KMS-11 (cell line): ENCODE data around the gene UNC13A.

Experiments used
- H2AFZ ChIP-seq: fragments of 200-600 bp; sonication (generic); 2 replicates; pipeline ENCODE4 v1.6.1; 2016; ENCODE audit warnings: antibody characterized with exemption, mixed run types, low read depth
- H3K27ac ChIP-seq: fragments of 200-600 bp; sonication (generic); 2 replicates; pipeline ENCODE4 v1.6.1; 2016; ENCODE audit warnings: mild to moderate bottlenecking, mixed run types
- H3K27me3 ChIP-seq: fragments of 200-600 bp; sonication (generic); 2 replicates; pipeline ENCODE4 v1.6.1; 2017; ENCODE audit warnings: mild to moderate bottlenecking, low read depth, mixed run types, moderate library complexity; ENCODE audit not compliant: insufficient read depth
- H3K36me3 ChIP-seq: fragments of 200-600 bp; sonication (generic); 2 replicates; pipeline ENCODE4 v1.6.1; 2017; ENCODE audit warnings: mild to moderate bottlenecking, mixed run types; ENCODE audit not compliant: insufficient read depth
- H3K4me1 ChIP-seq: fragments of 200-600 bp; sonication (generic); 2 replicates; pipeline ENCODE4 v1.6.1; 2016; ENCODE audit warnings: mild to moderate bottlenecking, low read depth, mixed run types; ENCODE audit not compliant: poor library complexity, severe bottlenecking
- H3K4me2 ChIP-seq: fragments of 200-600 bp; sonication (generic); 2 replicates; pipeline ENCODE4 v1.7.0; 2016; ENCODE audit warnings: mild to moderate bottlenecking, mixed run types
- H3K4me3 ChIP-seq: fragments of 200-600 bp; sonication (generic); IDR thresholded peaks from 2 replicates; pipeline ENCODE4 v1.6.1; 2017; ENCODE audit warnings: low read depth, low read length, mixed read lengths; ENCODE audit not compliant: insufficient read depth
- H3K79me2 ChIP-seq: fragments of 200-600 bp; sonication (generic); 2 replicates; pipeline ENCODE4 v1.6.1; 2016; ENCODE audit warnings: low read depth, mixed run types; ENCODE audit not compliant: insufficient read depth
- H3K9ac ChIP-seq: fragments of 200-600 bp; sonication (generic); 2 replicates; pipeline ENCODE4 v1.6.1; 2016; ENCODE audit warnings: mild to moderate bottlenecking, mixed run types
- H4K20me1 ChIP-seq: fragments of 200-600 bp; sonication (generic); 2 replicates; pipeline ENCODE4 v1.6.1; 2016; ENCODE audit warnings: mild to moderate bottlenecking, mixed run types; ENCODE audit not compliant: insufficient read depth
- CTCF ChIP-seq: fragments of 200-600 bp; sonication (generic); conservative IDR thresholded peaks from 2 replicates; pipeline ENCODE4 v1.6.1; 2017; ENCODE audit warnings: low read depth, mild to moderate bottlenecking, antibody characterized with exemption, low read length, moderate library complexity, mixed read lengths

UNC13A gene

GRCh38 chr19:17721111-17721628 lies 33.0 kb upstream of the UNC13A start:
- no peak for TF ChIP-seq CTCF
- Histone ChIP-seq H2AFZ (no peak overlapping the region), H3K36me3 (no peaks in the 10 kb centered on the region), H3K9ac (no peak overlapping the region), H3K27me3 (no peaks in the 10 kb centered on the region), H4K20me1 (no peaks in the 10 kb centered on the region), H3K27ac (no peak overlapping the region), H3K4me1 (peaks cover 16% of the 10 kb centered on the region), H3K4me3 (no peak overlapping the region), H3K79me2 (peaks cover 14% of the 10 kb centered on the region; the same call in 1 of the 2 replicates), H3K4me2 (peak overlapping the region; percentile 97; the same call in 1 of the 2 replicates)

GRCh38 chr19:17720440-17720839 lies 32.3 kb upstream of the UNC13A start:
- Histone ChIP-seq H3K27ac (no peak overlapping the region), H3K36me3 (no peaks in the 10 kb centered on the region), H4K20me1 (no peaks in the 10 kb centered on the region), H3K4me3 (no peak overlapping the region), H3K79me2 (peaks cover 14% of the 10 kb centered on the region; the same call in 1 of the 2 replicates), H3K9ac (peak overlapping the region; percentile 62; the same call in 1 of the 2 replicates), H3K27me3 (no peaks in the 10 kb centered on the region), H2AFZ (no peak overlapping the region), H3K4me2 (peak overlapping the region; percentile 97), H3K4me1 (peaks cover 16% of the 10 kb centered on the region)
- TF ChIP-seq CTCF, result no peak

- Histone ChIP-seq H3K27ac (no peak overlapping the region), H2AFZ (no peak overlapping the region; the same call in 1 of the 2 replicates), H3K4me2 (peak overlapping the region; percentile 97)
Observed at GRCh38 chr19:17719730-17720400, 31.7 kb upstream of the UNC13A start.

GRCh38 chr19:17718947-17719711 lies 31.0 kb upstream of the UNC13A start, which contains the start of gene MAP1S:
Gene MAP1S (plus strand): TSS chr19:17719480. CDS start chr19:17719503, 23 bp downstream.
- peak within 1 kb of the TSS; percentile 62; the same call in 1 of the 2 replicates for H3K9ac ChIP-seq
- peaks cover 16% of the 10 kb centered on the region for H3K4me1 ChIP-seq
- no peak for TF ChIP-seq CTCF
- H3K4me2 ChIP-seq, result peak within 1 kb of the TSS; percentile 97
- H3K36me3 ChIP-seq, result no peaks in the 10 kb centered on the region
- no peaks in the 10 kb centered on the region for H4K20me1 ChIP-seq
- no peak within 1 kb of the TSS for H3K4me3 ChIP-seq
- no peaks in the 10 kb centered on the region for H3K27me3 ChIP-seq
- 0 out of 2 replicates have a peak within 1 kb of the TSS, but pooled peaks have one; percentile 20 for H3K27ac ChIP-seq
- H3K79me2 ChIP-seq, result peaks cover 14% of the 10 kb centered on the region; the same call in 1 of the 2 replicates
- peak within 1 kb of the TSS; percentile 98 for H2AFZ ChIP-seq

More at GRCh38 chr19:17719730-17720400, 31.7 kb upstream of the UNC13A start:
- Histone ChIP-seq H3K36me3 (no peaks in the 10 kb centered on the region), H3K9ac (peak overlapping the region; percentile 62; the same call in 1 of the 2 replicates), H4K20me1 (no peaks in the 10 kb centered on the region), H3K79me2 (peaks cover 14% of the 10 kb centered on the region; the same call in 1 of the 2 replicates), H3K4me1 (peaks cover 16% of the 10 kb centered on the region), H3K4me3 (no peak overlapping the region), H3K27me3 (no peaks in the 10 kb centered on the region)
- no peak for TF ChIP-seq CTCF
